Measurements from ENCODE around the gene UBE2L3. TPM values are rescaled to one million over a fixed set of nuclear protein-coding genes. Genes with fewer than 3 reads are reported as not detected.

Gene UBE2L3
- total and polyA plus RNA-seq, 2 experiments from 2014 or later = 86.3 to 136 TPM

GRCh38 chr22:21626073-21626734, 58.7 kb downstream of the UBE2L3 start:
- H3K79me2 ChIP-seq (replicated peaks; ENCODE audit: insufficient read depth) = peaks cover 12% of the 10 kb centered on the region
- no peak for DNase-seq (ENCODE audit: low spot score)
- peaks cover 14% of the 10 kb centered on the region; the same call in 1 of the 2 replicates for H3K4me1 ChIP-seq (ENCODE audit: insufficient read depth)
- peaks cover 8% of the 10 kb centered on the region for H3K36me3 ChIP-seq (ENCODE audit: insufficient read depth)
- no peak overlapping the region for H2AFZ ChIP-seq
- peaks cover 32% of the 10 kb centered on the region; the same call in 1 of the 2 replicates for H3F3A ChIP-seq (replicated peaks; ENCODE audit: low read depth)
- peaks cover 10% of the 10 kb centered on the region; the same call in 2 of the 3 replicates for H3K9me3 Mint-ChIP-seq
- TF ChIP-seq JUNB (IDR thresholded peaks at IDR 0.05; ENCODE audit: unreplicated experiment) (no peak), CREB1 (CRISPR knock-in tag; IDR thresholded peaks at IDR 0.05; ENCODE audit: low read depth) (no peak), NANOG (IDR thresholded peaks at IDR 0.05; ENCODE audit: borderline replicate concordance) (no peak), ETS1 (IDR thresholded peaks at IDR 0.05) (no peak), EZH2 (IDR thresholded peaks at IDR 0.05; ENCODE audit: low read depth, unreplicated experiment) (no peak), REST (IDR thresholded peaks at IDR 0.05; ENCODE audit: unreplicated experiment) (no peak), ZNF114 (CRISPR knock-in tag; IDR thresholded peaks at IDR 0.05) (no peak), EZH2phosphoT487 (IDR thresholded peaks at IDR 0.05; ENCODE audit: unreplicated experiment) (no peak), CTCF (conservative IDR thresholded peaks at IDR 0.05; ENCODE audit: low read depth in 2 of 2) (no peak), POLR2AphosphoS5 (IDR thresholded peaks at IDR 0.05; ENCODE audit: low read depth) (no peak; the same call in 1 of the 2 replicates), ZNF331 (CRISPR knock-in tag; IDR thresholded peaks at IDR 0.05; ENCODE audit: low read depth) (no peak), STAT1 (IDR thresholded peaks at IDR 0.05; ENCODE audit: unreplicated experiment) (no peak), ZNF462 (CRISPR knock-in tag; IDR thresholded peaks at IDR 0.05) (no peak)
- peaks cover 53% of the 10 kb centered on the region for H4K20me1 ChIP-seq (replicated peaks; ENCODE audit: insufficient read depth)
- H3K4me1 Mint-ChIP-seq = peaks cover 27% of the 10 kb centered on the region
- H3K36me3 Mint-ChIP-seq (ENCODE audit: low read depth) = peaks cover 37% of the 10 kb centered on the region
- H3K27ac ChIP-seq (ENCODE audit: low read depth) = no peak overlapping the region
- H3K4me3 Mint-ChIP-seq = no peak overlapping the region
- no peak for ATAC-seq
- no peaks in the 10 kb centered on the region for H3K27me3 ChIP-seq (ENCODE audit: insufficient read depth)
- H3K27me3 Mint-ChIP-seq (ENCODE audit: insufficient read depth, low read depth, poor library complexity) = peaks cover 28% of the 10 kb centered on the region
- no peak overlapping the region for H3K4me2 ChIP-seq
- no peaks in the 10 kb centered on the region for H3K9me2 ChIP-seq (ENCODE audit: insufficient read depth)
- no peak overlapping the region for H3K4me3 ChIP-seq
- no peak overlapping the region for H3K27ac Mint-ChIP-seq
